HFFc6 (cell line): Measurements from ENCODE around the gene COQ8B. TPM values are rescaled to one million over a fixed set of nuclear protein-coding genes. Genes with fewer than 3 reads are reported as not detected.
A peak's percentile ranks its signal among the peaks of the same experiment; 100 is the strongest.

ENCODE experiments used
- DNase-seq: peaks from one replicate; pipeline ENCODE4 v3.0.0-alpha.2; 2018
- H3K27ac Mint-ChIP-seq: 2 replicates; pipeline ENCODE4 v1.8.0; 2020; ENCODE audit warnings: mild to moderate bottlenecking, mixed read lengths
- H3K27me3 Mint-ChIP-seq: 2 replicates; pipeline ENCODE4 v1.8.0; 2021; ENCODE audit warnings: mild to moderate bottlenecking, moderate library complexity, mixed read lengths; ENCODE audit not compliant: insufficient read depth
- H3K36me3 Mint-ChIP-seq: 2 replicates; pipeline ENCODE4 v1.8.0; 2021; ENCODE audit warnings: low read depth, mixed read lengths
- H3K4me1 Mint-ChIP-seq: 2 replicates; pipeline ENCODE4 v1.8.0; 2020; ENCODE audit warnings: low read depth, mixed read lengths
- H3K4me3 Mint-ChIP-seq: 2 replicates; pipeline ENCODE4 v1.8.0; 2020; ENCODE audit warnings: mild to moderate bottlenecking, moderate library complexity, mixed read lengths
- H3K9me3 Mint-ChIP-seq: 2 replicates; pipeline ENCODE4 v1.8.0; 2020; ENCODE audit warnings: mild to moderate bottlenecking, mixed read lengths
- total RNA-seq, 6 experiments: library from RNA; stranded (reverse); fragmentation: NEBNext Ultra II Directional; extraction: Animal tissue kit (Norgen Biotek cat#: 25700); gene quantifications; 2 replicates in 1 of 6; 3 replicates in 5 of 6; pipeline ENCODE4 v1.2.3, GENCODE V29; 2021
- TF ChIP-seq, protein P1 (sequence below): fragments of 200-600 bp; sonication (generic); IDR thresholded peaks from 2 replicates; pipeline ENCODE4 v1.5.0; 2021; ENCODE audit warnings: antibody characterized with exemption, mild to moderate bottlenecking

COQ8B gene
- total RNA-seq, 6 experiments from 2014 or later = 19.8 to 28.6 (median 23.6) TPM

DNA sequence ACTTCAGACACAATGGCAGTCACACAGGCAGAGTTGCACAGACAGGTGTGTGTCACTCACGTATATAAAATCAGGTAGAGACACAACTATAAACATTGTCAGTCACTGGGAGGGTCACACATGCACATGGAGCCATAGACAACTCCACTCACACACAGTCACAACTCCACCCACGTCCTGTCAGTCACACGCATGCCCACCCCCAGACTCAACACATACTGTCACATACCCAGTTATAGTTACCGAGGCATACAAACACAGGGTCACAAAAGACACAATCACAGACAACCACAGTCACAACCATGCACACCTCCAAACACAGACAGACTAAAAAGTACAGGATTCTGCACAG lies 27.7 kb downstream of the COQ8B start:
- TF ChIP-seq, protein P1, sequence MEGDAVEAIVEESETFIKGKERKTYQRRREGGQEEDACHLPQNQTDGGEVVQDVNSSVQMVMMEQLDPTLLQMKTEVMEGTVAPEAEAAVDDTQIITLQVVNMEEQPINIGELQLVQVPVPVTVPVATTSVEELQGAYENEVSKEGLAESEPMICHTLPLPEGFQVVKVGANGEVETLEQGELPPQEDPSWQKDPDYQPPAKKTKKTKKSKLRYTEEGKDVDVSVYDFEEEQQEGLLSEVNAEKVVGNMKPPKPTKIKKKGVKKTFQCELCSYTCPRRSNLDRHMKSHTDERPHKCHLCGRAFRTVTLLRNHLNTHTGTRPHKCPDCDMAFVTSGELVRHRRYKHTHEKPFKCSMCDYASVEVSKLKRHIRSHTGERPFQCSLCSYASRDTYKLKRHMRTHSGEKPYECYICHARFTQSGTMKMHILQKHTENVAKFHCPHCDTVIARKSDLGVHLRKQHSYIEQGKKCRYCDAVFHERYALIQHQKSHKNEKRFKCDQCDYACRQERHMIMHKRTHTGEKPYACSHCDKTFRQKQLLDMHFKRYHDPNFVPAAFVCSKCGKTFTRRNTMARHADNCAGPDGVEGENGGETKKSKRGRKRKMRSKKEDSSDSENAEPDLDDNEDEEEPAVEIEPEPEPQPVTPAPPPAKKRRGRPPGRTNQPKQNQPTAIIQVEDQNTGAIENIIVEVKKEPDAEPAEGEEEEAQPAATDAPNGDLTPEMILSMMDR = no peak

DNA sequence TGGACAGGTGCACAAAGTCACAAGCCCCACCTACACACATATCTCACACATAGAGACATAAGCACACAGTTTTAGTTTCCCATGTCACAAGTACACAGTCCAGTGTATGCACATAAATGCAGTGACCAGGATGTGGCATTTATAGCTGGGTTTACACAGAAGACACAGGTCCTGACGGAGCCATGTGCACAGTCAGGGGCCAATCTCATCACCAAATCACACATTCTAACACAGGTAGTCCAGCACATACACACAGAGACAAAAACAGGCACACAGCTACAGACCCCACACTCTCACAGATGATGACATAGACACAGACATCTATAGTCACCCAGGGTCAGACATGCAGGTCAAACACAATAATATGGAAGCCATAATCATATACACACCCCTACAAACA lies 28.4 kb downstream of the COQ8B start:
- Mint-ChIP-seq H3K4me3 (no peak overlapping the region), H3K27ac (no peak overlapping the region), H3K4me1 (peaks cover 5% of the 10 kb centered on the region; the same call in 1 of the 2 replicates), H3K9me3 (no peaks in the 10 kb centered on the region), H3K27me3 (peaks cover 5% of the 10 kb centered on the region), H3K36me3 (peaks cover 22% of the 10 kb centered on the region)
- DNase-seq = no peak
- TF ChIP-seq, protein P1 = no peak

More for the DNA sequence above, 27.7 kb downstream of the COQ8B start:
- H3K4me1 Mint-ChIP-seq = peaks cover 5% of the 10 kb centered on the region; the same call in 1 of the 2 replicates
- H3K27ac Mint-ChIP-seq = no peak overlapping the region
- peaks cover 22% of the 10 kb centered on the region for H3K36me3 Mint-ChIP-seq
- no peaks in the 10 kb centered on the region for H3K9me3 Mint-ChIP-seq
- peaks cover 5% of the 10 kb centered on the region for H3K27me3 Mint-ChIP-seq
- no peak overlapping the region for H3K4me3 Mint-ChIP-seq
- DNase-seq = no peak

DNA sequence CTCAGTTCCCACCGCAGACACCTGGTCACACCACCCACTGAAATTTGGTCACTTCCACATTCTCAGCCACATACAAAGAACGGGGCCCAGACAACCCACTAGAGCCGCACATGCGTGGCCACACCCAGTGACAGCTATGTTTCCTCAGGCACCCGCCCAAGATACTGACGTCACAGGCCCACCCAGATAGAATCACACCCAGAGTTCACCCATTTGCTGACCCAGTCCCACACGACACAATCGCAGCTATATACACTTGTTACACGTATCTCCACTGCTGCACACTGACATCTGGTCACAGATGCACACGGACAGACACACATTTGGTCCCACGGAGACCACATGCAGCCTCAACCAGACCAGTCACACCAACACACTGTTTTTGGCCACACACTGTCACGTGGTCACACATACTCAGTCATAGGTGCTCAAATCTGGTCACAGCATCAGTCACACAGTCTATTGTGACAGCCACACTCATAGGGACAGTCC lies 29.1 kb downstream of the COQ8B start:
- H3K27me3 Mint-ChIP-seq = peaks cover 5% of the 10 kb centered on the region
- peak; percentile 59 for DNase-seq
- H3K9me3 Mint-ChIP-seq = no peaks in the 10 kb centered on the region
- TF ChIP-seq, protein P1 = no peak
- H3K36me3 Mint-ChIP-seq = peaks cover 26% of the 10 kb centered on the region
- no peak overlapping the region for H3K27ac Mint-ChIP-seq
- peaks cover 5% of the 10 kb centered on the region; the same call in 1 of the 2 replicates for H3K4me1 Mint-ChIP-seq
- no peak overlapping the region for H3K4me3 Mint-ChIP-seq

DNA sequence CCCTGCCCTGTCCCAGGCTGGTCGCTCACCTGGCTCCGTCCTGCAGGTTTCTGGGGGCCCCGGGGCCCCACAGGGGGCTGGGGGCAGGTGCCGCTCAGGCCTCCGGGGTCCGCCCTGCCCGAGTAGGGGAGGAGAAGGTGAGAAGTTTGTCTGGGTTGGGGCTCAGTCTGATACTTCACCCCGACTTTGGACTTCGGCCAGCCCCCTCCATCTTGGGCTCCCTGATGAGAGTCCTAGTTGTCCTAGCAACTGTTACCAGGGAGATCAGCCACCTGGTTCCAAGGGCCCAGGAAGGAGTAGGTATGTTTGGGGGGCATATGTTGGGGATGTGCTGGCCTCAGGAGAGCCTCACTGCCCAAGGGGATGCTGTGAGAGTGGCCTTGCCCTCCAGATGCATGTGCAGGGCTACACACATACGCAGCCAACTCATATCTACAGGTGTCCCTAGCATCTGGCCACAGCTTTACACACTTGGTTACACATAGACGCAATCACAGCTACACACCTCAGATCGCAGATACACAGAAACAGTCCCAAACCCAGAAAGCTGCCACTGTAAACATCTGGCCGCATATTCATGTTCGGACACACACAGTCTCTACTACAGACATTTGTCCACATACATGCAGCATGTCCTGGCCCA lies 29.7 kb downstream of the COQ8B start:
- Mint-ChIP-seq H3K27me3 (peaks cover 5% of the 10 kb centered on the region), H3K4me3 (no peak overlapping the region), H3K36me3 (peaks cover 27% of the 10 kb centered on the region), H3K9me3 (no peaks in the 10 kb centered on the region), H3K4me1 (peaks cover 5% of the 10 kb centered on the region; the same call in 1 of the 2 replicates), H3K27ac (no peak overlapping the region)
- TF ChIP-seq, protein P1 = no peak
- DNase-seq = no peak

DNA sequence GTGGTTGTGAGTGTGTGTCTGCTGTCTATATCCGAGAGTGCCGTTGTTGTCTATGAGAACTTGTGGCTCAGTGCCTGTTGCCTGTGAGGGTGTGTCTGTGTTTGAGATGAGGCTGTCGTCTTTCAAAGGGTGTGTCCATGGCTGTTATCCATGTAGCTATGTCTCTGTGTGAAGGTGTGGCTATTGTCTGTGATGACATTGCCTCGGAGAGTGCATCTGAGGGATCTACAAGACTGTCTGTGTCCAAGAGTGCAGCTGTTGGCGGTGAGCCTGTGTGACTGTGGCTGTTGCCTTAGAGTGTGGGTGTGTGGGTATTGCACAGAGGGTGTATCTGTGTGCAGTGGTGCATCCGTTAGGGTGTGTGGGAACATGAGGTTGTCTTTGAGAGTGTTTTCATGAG lies 31.1 kb downstream of the COQ8B start:
- TF ChIP-seq, protein P1 = no peak
- Mint-ChIP-seq H3K27me3 (peaks cover 3% of the 10 kb centered on the region), H3K4me3 (no peak overlapping the region), H3K27ac (no peak overlapping the region), H3K4me1 (peaks cover under 1% of the 10 kb centered on the region; the same call in 1 of the 2 replicates), H3K9me3 (no peaks in the 10 kb centered on the region), H3K36me3 (peaks cover 35% of the 10 kb centered on the region)
- no peak for DNase-seq
